Body of pancreas (tissue), 4 donors: ENCODE measurements around the gene LCE2D.

Experiments used
- CTCF ChIP-seq, 7 experiments: fragments of 450-650 bp in 4 of 7; fragments of 200-600 bp in 3 of 7; sonication (generic) in 3 of 7; IDR thresholded peaks; one replicate each; pipeline ENCODE4 v1.5.1; 2016 to 2019; ENCODE audit warnings: antibody characterized with exemption in 7 of 7
- POLR2A ChIP-seq, 3 donors: fragments of 450-650 bp; IDR thresholded peaks; one replicate each; pipeline ENCODE4 v1.6.1; 2016; ENCODE audit warnings: antibody characterized with exemption in 3 of 3, mild to moderate bottlenecking in 2 of 3

GRCh38 chr1:152657677-152658076 lies 5.5 kb upstream of the LCE2D start:
- TF ChIP-seq CTCF (IDR thresholded peaks at IDR 0.05) (no peak), POLR2A (IDR thresholded peaks at IDR 0.05) (no peak)
